GM18507 (cell line): ENCODE results near the gene DTX3L.
A peak's percentile ranks its signal among the peaks of the same experiment; 100 is the strongest.

Source experiments
- DNase-seq: peaks from one replicate; pipeline ENCODE4 v3.0.0; 2011; ENCODE audit warnings: low read depth; ENCODE audit not compliant: insufficient read length; ENCODE audit errors: extremely low spot score
- FAIRE-seq: peaks from 2 replicates; lab custom pipeline; 2011; peaks lifted over from hg19 to GRCh38; lab: Jason Lieb, UNC

Gene DTX3L

GRCh38 chr3:122564155-122564912, at the start of gene DTX3L, which contains the start of gene PARP9:
Gene DTX3L, plus strand, starts transcription at chr3:122564338. Its CDS starts 89 bp downstream, at chr3:122564427.
Gene PARP9, minus strand, starts transcription at chr3:122564300. Its CDS starts 4,680 bp downstream, at chr3:122559620.
- FAIRE-seq (peak; percentile 71), DNase-seq (peak; percentile 64)

GRCh38 chr3:122515020-122515468, 49.1 kb upstream of the DTX3L start:
- DNase-seq (no peak), FAIRE-seq (no peak)

GRCh38 chr3:122515870-122516269, 48.3 kb upstream of the DTX3L start:
- FAIRE-seq (no peak), DNase-seq (no peak)

GRCh38 chr3:122516846-122517360, 47.2 kb upstream of the DTX3L start:
- FAIRE-seq = no peak
- no peak for DNase-seq

GRCh38 chr3:122519693-122520092, 44.4 kb upstream of the DTX3L start:
- DNase-seq (no peak), FAIRE-seq (no peak)

GRCh38 chr3:122520861-122521260, 43.3 kb upstream of the DTX3L start:
- DNase-seq = no peak
- no peak for FAIRE-seq

GRCh38 chr3:122523317-122523716, 40.8 kb upstream of the DTX3L start:
- FAIRE-seq (no peak), DNase-seq (no peak)

- FAIRE-seq (no peak), DNase-seq (no peak)
These were observed 34.0 kb upstream of the DTX3L start for GRCh38 chr3:122530164-122530563.

- DNase-seq (no peak), FAIRE-seq (no peak)
These were observed 30.7 kb upstream of the DTX3L start for GRCh38 chr3:122533480-122533879.

GRCh38 chr3:122533931-122534334, 30.2 kb upstream of the DTX3L start:
- DNase-seq (peak; percentile 58), FAIRE-seq (peak; percentile 95)

- no peak for FAIRE-seq
- no peak for DNase-seq
These were observed 28.0 kb upstream of the DTX3L start for GRCh38 chr3:122535964-122536631.

- no peak for FAIRE-seq
- no peak for DNase-seq
These were observed 27.5 kb upstream of the DTX3L start for GRCh38 chr3:122536632-122537001.

- DNase-seq (no peak), FAIRE-seq (no peak)
These were observed 25.1 kb upstream of the DTX3L start for GRCh38 chr3:122538956-122539490.

GRCh38 chr3:122546151-122546550, 18.0 kb upstream of the DTX3L start:
- no peak for FAIRE-seq
- no peak for DNase-seq

- FAIRE-seq (no peak), DNase-seq (no peak)
These were observed 16.1 kb upstream of the DTX3L start for GRCh38 chr3:122548076-122548475.

GRCh38 chr3:122548619-122549018, 15.5 kb upstream of the DTX3L start:
- DNase-seq (no peak), FAIRE-seq (no peak)

GRCh38 chr3:122553171-122553570, 11.0 kb upstream of the DTX3L start:
- no peak for DNase-seq
- no peak for FAIRE-seq

- no peak for DNase-seq
- no peak for FAIRE-seq
These were observed 8.7 kb upstream of the DTX3L start for GRCh38 chr3:122555275-122556071.

GRCh38 chr3:122557356-122557755, 6.8 kb upstream of the DTX3L start:
- no peak for FAIRE-seq
- no peak for DNase-seq

GRCh38 chr3:122558605-122559004, 5.5 kb upstream of the DTX3L start:
- DNase-seq = no peak
- no peak for FAIRE-seq
